ENCODE data around the gene EPHX1. TPM values are rescaled to one million over a fixed set of nuclear protein-coding genes. Genes with fewer than 3 reads are reported as not detected.
"Not testable (repeated sequence)": the region's sequence is repeated elsewhere in the genome, so short reads cannot be mapped to it uniquely, and the experiment has no call there.

EPHX1 gene
- total RNA-seq, 1 donor, result 3.3 TPM

- H3K9me3 ChIP-seq (ENCODE audit: low read depth, low read length), result no peaks in the 10 kb centered on the region
- no peaks in the 10 kb centered on the region for H3K27me3 ChIP-seq (ENCODE audit: insufficient read depth, low read length)
- H3K4me3 ChIP-seq (ENCODE audit: low read length), result no peak overlapping the region
- peaks cover 12% of the 10 kb centered on the region for H3K4me1 ChIP-seq (ENCODE audit: insufficient read depth, low read length)
Observed at GRCh38 chr1:225806249-225806648, 3.7 kb upstream of the EPHX1 start.

- not testable (repeated sequence) for H3K9me3 ChIP-seq (ENCODE audit: low read depth, low read length); H3K27me3 ChIP-seq (ENCODE audit: insufficient read depth, low read length)
Observed at GRCh38 chr1:225806736-225807135, 3.2 kb upstream of the EPHX1 start.

GRCh38 chr1:225808136-225808535 is 1.8 kb upstream of the EPHX1 start:
- no peaks in the 10 kb centered on the region for H3K9me3 ChIP-seq (ENCODE audit: low read depth, low read length)
- H3K4me1 ChIP-seq (ENCODE audit: insufficient read depth, low read length), result peaks cover 15% of the 10 kb centered on the region
- no peak overlapping the region for H3K4me3 ChIP-seq (ENCODE audit: low read length)
- no peaks in the 10 kb centered on the region for H3K27me3 ChIP-seq (ENCODE audit: insufficient read depth, low read length)

More at GRCh38 chr1:225806736-225807135, 3.2 kb upstream of the EPHX1 start:
- H3K4me3 ChIP-seq (ENCODE audit: low read length), result not testable (repeated sequence)
- peaks cover 13% of the 10 kb centered on the region for H3K4me1 ChIP-seq (ENCODE audit: insufficient read depth, low read length)

- H3K9me3 ChIP-seq (ENCODE audit: low read depth, low read length); H3K27me3 ChIP-seq (ENCODE audit: insufficient read depth, low read length): not testable (repeated sequence)
- H3K4me1 ChIP-seq (ENCODE audit: insufficient read depth, low read length), result peaks cover 28% of the 10 kb centered on the region
- peak overlapping the region; percentile 43 for H3K4me3 ChIP-seq (ENCODE audit: low read length)
Observed at GRCh38 chr1:225810579-225811538, 935 bp downstream of the EPHX1 start.

- peaks cover 28% of the 10 kb centered on the region for H3K4me1 ChIP-seq (ENCODE audit: insufficient read depth, low read length)
- no peaks in the 10 kb centered on the region for H3K9me3 ChIP-seq (ENCODE audit: low read depth, low read length)
- H3K4me3 ChIP-seq (ENCODE audit: low read length), result no peak overlapping the region
- H3K27me3 ChIP-seq (ENCODE audit: insufficient read depth, low read length), result no peaks in the 10 kb centered on the region
Observed at GRCh38 chr1:225811622-225812487, 1.9 kb downstream of the EPHX1 start.

- H3K9me3 ChIP-seq (ENCODE audit: low read depth, low read length), result no peaks in the 10 kb centered on the region
- no peaks in the 10 kb centered on the region for H3K27me3 ChIP-seq (ENCODE audit: insufficient read depth, low read length)
- peaks cover 31% of the 10 kb centered on the region for H3K4me1 ChIP-seq (ENCODE audit: insufficient read depth, low read length)
- no peak overlapping the region for H3K4me3 ChIP-seq (ENCODE audit: low read length)
Observed at GRCh38 chr1:225812488-225813213, 2.7 kb downstream of the EPHX1 start.

GRCh38 chr1:225813214-225813964 is 3.5 kb downstream of the EPHX1 start:
- Histone ChIP-seq H3K4me1 (ENCODE audit: insufficient read depth, low read length) (peaks cover 35% of the 10 kb centered on the region), H3K9me3 (ENCODE audit: low read depth, low read length) (no peaks in the 10 kb centered on the region), H3K4me3 (ENCODE audit: low read length) (no peak overlapping the region), H3K27me3 (ENCODE audit: insufficient read depth, low read length) (no peaks in the 10 kb centered on the region)

GRCh38 chr1:225814381-225814780 is 4.5 kb downstream of the EPHX1 start:
- Histone ChIP-seq H3K4me1 (ENCODE audit: insufficient read depth, low read length) (peaks cover 34% of the 10 kb centered on the region), H3K27me3 (ENCODE audit: insufficient read depth, low read length) (no peaks in the 10 kb centered on the region), H3K9me3 (ENCODE audit: low read depth, low read length) (no peaks in the 10 kb centered on the region), H3K4me3 (ENCODE audit: low read length) (no peak overlapping the region)

- peaks cover 31% of the 10 kb centered on the region for H3K4me1 ChIP-seq (ENCODE audit: insufficient read depth, low read length)
- not testable (repeated sequence) for H3K27me3 ChIP-seq (ENCODE audit: insufficient read depth, low read length); H3K9me3 ChIP-seq (ENCODE audit: low read depth, low read length); H3K4me3 ChIP-seq (ENCODE audit: low read length)
Observed at GRCh38 chr1:225815090-225815489, 5.2 kb downstream of the EPHX1 start.

- Histone ChIP-seq H3K4me3 (ENCODE audit: low read length) (no peak overlapping the region), H3K4me1 (ENCODE audit: insufficient read depth, low read length) (peaks cover 30% of the 10 kb centered on the region), H3K9me3 (ENCODE audit: low read depth, low read length) (no peaks in the 10 kb centered on the region), H3K27me3 (ENCODE audit: insufficient read depth, low read length) (no peaks in the 10 kb centered on the region)
Observed at GRCh38 chr1:225815526-225816178, 5.7 kb downstream of the EPHX1 start.

- Histone ChIP-seq H3K27me3 (ENCODE audit: insufficient read depth, low read length) (no peaks in the 10 kb centered on the region), H3K4me3 (ENCODE audit: low read length) (no peak overlapping the region), H3K4me1 (ENCODE audit: insufficient read depth, low read length) (peaks cover 22% of the 10 kb centered on the region), H3K9me3 (ENCODE audit: low read depth, low read length) (no peaks in the 10 kb centered on the region)
Observed at GRCh38 chr1:225816643-225817538, 7.0 kb downstream of the EPHX1 start.

GRCh38 chr1:225817611-225818061 is 7.7 kb downstream of the EPHX1 start:
- H3K4me3 ChIP-seq (ENCODE audit: low read length), result no peak overlapping the region
- no peaks in the 10 kb centered on the region for H3K9me3 ChIP-seq (ENCODE audit: low read depth, low read length)
- H3K4me1 ChIP-seq (ENCODE audit: insufficient read depth, low read length), result peaks cover 22% of the 10 kb centered on the region
- H3K27me3 ChIP-seq (ENCODE audit: insufficient read depth, low read length), result no peaks in the 10 kb centered on the region

- Histone ChIP-seq H3K27me3 (ENCODE audit: insufficient read depth, low read length) (no peaks in the 10 kb centered on the region), H3K9me3 (ENCODE audit: low read depth, low read length) (no peaks in the 10 kb centered on the region), H3K4me3 (ENCODE audit: low read length) (no peak overlapping the region), H3K4me1 (ENCODE audit: insufficient read depth, low read length) (peaks cover 19% of the 10 kb centered on the region)
Observed at GRCh38 chr1:225818229-225818628, 8.3 kb downstream of the EPHX1 start.
